PC-9 (cell line): ENCODE data around the gene KIAA1217. TPM values are rescaled to one million over a fixed set of nuclear protein-coding genes. Genes with fewer than 3 reads are reported as not detected.

Experiments
- BruUV-seq: library from RNA; stranded (reverse); fragments of 400-500 nt; replicated peaks from 2 replicates; lab custom pipeline; 2021; lab: Mats Ljungman, UMichigan
- CTCF ChIA-PET: fragments of 300-600 bp; sonication (Branson Sonifier 250); formaldehyde crosslinking; loops from one replicate; lab custom pipeline; 2022; ENCODE audit warnings: antibody characterized with exemption; lab: Charles Lee
- POLR2A ChIA-PET: fragments of 300-600 bp; sonication (Branson Sonifier 250); formaldehyde crosslinking; loops from one replicate; lab custom pipeline; 2022; ENCODE audit warnings: antibody characterized with exemption; ENCODE audit not compliant: unreplicated experiment; lab: Charles Lee
- DNase-seq, 2 experiments: peaks; one replicate each; pipeline versions ENCODE4 v3.0.0 to v3.0.0-alpha.2; 2015 to 2022; ENCODE audit warnings: mixed read lengths in 1 of 2
- H2AFZ ChIP-seq: fragments of 200-600 bp; sonication (generic); 2 replicates; pipeline ENCODE4 v1.8.1; 2017; ENCODE audit warnings: antibody characterized with exemption
- H3F3A ChIP-seq: fragments of 200-600 bp; sonication (generic); 2 replicates; pipeline ENCODE4 v1.8.1; 2017; ENCODE audit warnings: antibody characterized with exemption, mild to moderate bottlenecking, low read depth; ENCODE audit not compliant: insufficient read depth
- H3K27ac ChIP-seq: fragments of 200-600 bp; sonication (generic); 2 replicates; pipeline ENCODE4 v1.6.1; 2016; ENCODE audit warnings: mixed run types
- H3K27me3 ChIP-seq: fragments of 200-600 bp; sonication (generic); 2 replicates; pipeline ENCODE4 v1.6.1; 2016; ENCODE audit warnings: low read depth, mixed run types; ENCODE audit not compliant: insufficient read depth
- H3K36me3 ChIP-seq: fragments of 200-600 bp; sonication (generic); 2 replicates; pipeline ENCODE4 v1.6.1; 2016; ENCODE audit warnings: low read depth, mixed run types
- H3K4me1 ChIP-seq: fragments of 200-600 bp; sonication (generic); replicated peaks from 2 replicates; pipeline ENCODE4 v1.6.1; 2016; ENCODE audit warnings: mixed run types; ENCODE audit not compliant: insufficient read depth
- H3K4me2 ChIP-seq: fragments of 200-600 bp; sonication (generic); 2 replicates; pipeline ENCODE4 v1.6.1; 2017; ENCODE audit warnings: mixed run types
- H3K4me3 ChIP-seq: fragments of 200-600 bp; sonication (generic); 2 replicates; pipeline ENCODE4 v1.6.1; 2016; ENCODE audit warnings: mixed run types
- H3K79me2 ChIP-seq: fragments of 200-600 bp; sonication (generic); 2 replicates; pipeline ENCODE4 v1.6.1; 2017; ENCODE audit warnings: low read depth, mixed run types
- H3K9me2 ChIP-seq: fragments of 200-600 bp; sonication (generic); 2 replicates; pipeline ENCODE4 v1.8.1; 2017; ENCODE audit warnings: mild to moderate bottlenecking; ENCODE audit not compliant: insufficient read depth
- H3K9me3 ChIP-seq: fragments of 200-600 bp; sonication (generic); 2 replicates; pipeline ENCODE4 v1.8.1; 2016; ENCODE audit warnings: low read depth; ENCODE audit not compliant: insufficient read depth
- H4K20me1 ChIP-seq: fragments of 200-600 bp; sonication (generic); 2 replicates; pipeline ENCODE4 v1.8.1; 2017; ENCODE audit not compliant: insufficient read depth
- CTCF ChIP-seq: fragments of 200-600 bp; sonication (generic); conservative IDR thresholded peaks from 2 replicates; pipeline ENCODE4 v1.6.1; 2017; ENCODE audit warnings: mixed run types, antibody characterized with exemption, mild to moderate bottlenecking, moderate library complexity
- EZH2 ChIP-seq: fragments of 200-600 bp; sonication (generic); IDR thresholded peaks from 2 replicates; pipeline ENCODE4 v1.8.0; 2017; ENCODE audit warnings: antibody characterized with exemption, low read depth
- intact Hi-C: fragments of 100-400 bp; cut with micrococcal nuclease; formaldehyde crosslinking; loops from one replicate; pipeline ENCODE4 v1.10.0; 2022; ENCODE audit not compliant: unreplicated experiment
- total RNA-seq: library from RNA; stranded (reverse); gene quantifications from 2 replicates; pipeline ENCODE4 v1.2.3, GENCODE V29; 2021

Gene KIAA1217
- total RNA-seq, 1 experiment from 2014 or later: 41.1 TPM

- H3K4me1 ChIP-seq: peaks cover under 1% of the 10 kb centered on the region; the same call in 1 of the 2 replicates
- no peaks in the 10 kb centered on the region for H3K9me3 ChIP-seq
- H3K9me2 ChIP-seq: no peaks in the 10 kb centered on the region
- intact Hi-C loops: no loop called here
- H4K20me1 ChIP-seq: no peaks in the 10 kb centered on the region
- ChIA-PET CTCF (no interaction called here), POLR2A (no interaction called here)
- TF ChIP-seq EZH2 (no peak), CTCF (no peak)
- BruUV-seq: no TSS peak
- no peak for DNase-seq
- H3K36me3 ChIP-seq: no peaks in the 10 kb centered on the region; the same call in 1 of the 2 replicates
- no peak overlapping the region for H3K4me2 ChIP-seq
- H2AFZ ChIP-seq: no peak overlapping the region
- no peak overlapping the region for H3K27ac ChIP-seq
- peaks cover 5% of the 10 kb centered on the region; the same call in 1 of the 2 replicates for H3K79me2 ChIP-seq
- no peak overlapping the region for H3K4me3 ChIP-seq
- no peaks in the 10 kb centered on the region for H3K27me3 ChIP-seq
- H3F3A ChIP-seq: peaks cover under 1% of the 10 kb centered on the region; the same call in 1 of the 2 replicates
Observed at GRCh38 chr10:24477915-24478314, 269.0 kb downstream of the KIAA1217 start.

- TF ChIP-seq EZH2 (no peak), CTCF (no peak)
- Histone ChIP-seq H2AFZ (no peak overlapping the region), H3K27ac (no peak overlapping the region), H3K36me3 (no peaks in the 10 kb centered on the region; the same call in 1 of the 2 replicates), H3K4me1 (peaks cover 17% of the 10 kb centered on the region), H3K27me3 (no peaks in the 10 kb centered on the region), H3K4me2 (no peak overlapping the region), H3F3A (peaks cover 11% of the 10 kb centered on the region; the same call in 1 of the 2 replicates), H3K9me3 (no peaks in the 10 kb centered on the region), H3K9me2 (no peaks in the 10 kb centered on the region), H4K20me1 (no peaks in the 10 kb centered on the region), H3K4me3 (no peak overlapping the region), H3K79me2 (0 out of 2 replicates have a peak, but pooled peaks cover 6% of the 10 kb centered on the region)
- ChIA-PET CTCF (no interaction called here), POLR2A (no interaction called here)
- no peak for DNase-seq
- intact Hi-C loops: no loop called here
- no TSS peak for BruUV-seq
Observed at GRCh38 chr10:24479806-24480205, 270.9 kb downstream of the KIAA1217 start.

GRCh38 chr10:24480447-24480846, 271.5 kb downstream of the KIAA1217 start:
- POLR2A ChIA-PET: no interaction called here
- 0 out of 2 replicates have a peak, but pooled peaks cover 12% of the 10 kb centered on the region for H3K79me2 ChIP-seq

More at GRCh38 chr10:24480447-24480846, 271.5 kb downstream of the KIAA1217 start:
- no peak overlapping the region for H3K4me3 ChIP-seq
- H3K9me2 ChIP-seq: no peaks in the 10 kb centered on the region
- TF ChIP-seq EZH2 (no peak), CTCF (no peak)
- H3K36me3 ChIP-seq: no peaks in the 10 kb centered on the region
- intact Hi-C loops: no loop called here
- no peaks in the 10 kb centered on the region for H3K27me3 ChIP-seq
- H3K9me3 ChIP-seq: no peaks in the 10 kb centered on the region
- CTCF ChIA-PET: interaction anchor here (0.6 kb wide), 1 partner anchor 34 kb away, joined by 3 read pairs; no protein-coding TSS in a partner anchor
- H3K4me1 ChIP-seq: peaks cover 20% of the 10 kb centered on the region
- H2AFZ ChIP-seq: no peak overlapping the region
- no peak for DNase-seq
- H3F3A ChIP-seq: peaks cover 11% of the 10 kb centered on the region; the same call in 1 of the 2 replicates
- BruUV-seq: no TSS peak
- no peak overlapping the region for H3K27ac ChIP-seq
- no peaks in the 10 kb centered on the region for H4K20me1 ChIP-seq
- no peak overlapping the region for H3K4me2 ChIP-seq
